ENCODE data around the gene STT3B. TPM values are rescaled to one million over a fixed set of nuclear protein-coding genes. Genes with fewer than 3 reads are reported as not detected.

The STT3B gene
- total and polyA plus RNA-seq, 3 experiments from 2014 or later = 107 to 137 (median 116) TPM

GRCh38 chr3:31533169-31534064, 692 bp downstream of the STT3B start:
- Mint-ChIP-seq H3K27ac (peak overlapping the region; percentile 95 to 98 (median 96)), H3K36me3 (peaks cover 0 to 25% (median 0%) of the 10 kb centered on the region in 3 donors), H3K4me1 (peaks cover 41 to 51% (median 48%) of the 10 kb centered on the region in 3 donors), H3K27me3 (peaks cover 0 to 4% of the 10 kb centered on the region in 2 donors), H3K4me3 (peak overlapping the region in 6 of 7 donors; percentile 93 to 100 (median 98)), H3K9me3 (no peaks in the 10 kb centered on the region)
- POLR2A ChIA-PET = interaction anchor here (1.1 to 3.1 kb wide), 6 partner anchors 11 to 926 kb away, joined by 4 to 32 read pairs (median 12); no protein-coding TSS in a partner anchor
- H3K4me3 ChIP-seq (ENCODE audit: low read length) = peak overlapping the region; percentile 76
- peak overlapping the region; percentile 83 for H3K27ac ChIP-seq (ENCODE audit: low read depth, low read length)
- DNase-seq = peak; percentile 47 to 79 (median 61)
- H3K9me3 ChIP-seq (ENCODE audit: low read length) = no peaks in the 10 kb centered on the region
- no peaks in the 10 kb centered on the region for H3K36me3 ChIP-seq (ENCODE audit: insufficient read depth, low read length)
- no peaks in the 10 kb centered on the region for H3K27me3 ChIP-seq (ENCODE audit: insufficient read depth, low read length, poor library complexity, severe bottlenecking)
- CTCF ChIA-PET = interaction anchor here (0.9 to 3.8 kb wide), 16 partner anchors 11 to 1152 kb away, joined by 3 to 46 read pairs (median 4); partner anchors contain the start of gene CNOT10
- H3K4me1 ChIP-seq (ENCODE audit: insufficient read depth, low read length) = peaks cover 25% of the 10 kb centered on the region

GRCh38 chr3:31534065-31534425, 1.3 kb downstream of the STT3B start:
- CTCF ChIA-PET = interaction anchor here (0.9 to 3.8 kb wide), 8 partner anchors 11 to 307 kb away, joined by 4 to 46 read pairs (median 7); no protein-coding TSS in a partner anchor
- no peaks in the 10 kb centered on the region for H3K9me3 ChIP-seq (ENCODE audit: low read length)
- H3K27ac Mint-ChIP-seq = peak overlapping the region; percentile 85 to 98 (median 96)
- H3K4me1 Mint-ChIP-seq = peaks cover 47 to 58% (median 55%) of the 10 kb centered on the region in 3 donors
- H3K27ac ChIP-seq (ENCODE audit: low read depth, low read length) = peak overlapping the region; percentile 83
- H3K4me3 ChIP-seq (ENCODE audit: low read length) = peak overlapping the region; percentile 76
- no peaks in the 10 kb centered on the region for H3K27me3 ChIP-seq (ENCODE audit: insufficient read depth, low read length, poor library complexity, severe bottlenecking)
- peak overlapping the region in 6 of 7 donors; percentile 93 to 100 (median 98) for H3K4me3 Mint-ChIP-seq
- peaks cover 0 to 25% (median 0%) of the 10 kb centered on the region in 3 donors for H3K36me3 Mint-ChIP-seq
- H3K36me3 ChIP-seq (ENCODE audit: insufficient read depth, low read length) = no peaks in the 10 kb centered on the region
- H3K27me3 Mint-ChIP-seq = peaks cover 0 to 4% of the 10 kb centered on the region in 2 donors
- no peak for DNase-seq
- H3K4me1 ChIP-seq (ENCODE audit: insufficient read depth, low read length) = peaks cover 31% of the 10 kb centered on the region
- POLR2A ChIA-PET = interaction anchor here (3.1 kb wide), 1 partner anchor 72 kb away, joined by 32 read pairs; no protein-coding TSS in a partner anchor
- H3K9me3 Mint-ChIP-seq = no peaks in the 10 kb centered on the region

GRCh38 chr3:31536497-31536896, 3.8 kb downstream of the STT3B start:
- H3K36me3 Mint-ChIP-seq = peaks cover 0 to 26% (median 3%) of the 10 kb centered on the region in 3 donors
- Histone ChIP-seq H3K4me3 (ENCODE audit: low read length) (peak overlapping the region; percentile 45), H3K27me3 (ENCODE audit: insufficient read depth, low read length, poor library complexity, severe bottlenecking) (no peaks in the 10 kb centered on the region), H3K27ac (ENCODE audit: low read depth, low read length) (no peak overlapping the region), H3K36me3 (ENCODE audit: insufficient read depth, low read length) (no peaks in the 10 kb centered on the region), H3K9me3 (ENCODE audit: low read length) (no peaks in the 10 kb centered on the region), H3K4me1 (ENCODE audit: insufficient read depth, low read length) (peaks cover 49% of the 10 kb centered on the region)
- ChIA-PET CTCF (interaction anchor here (1.0 to 1.8 kb wide), 4 partner anchors 14 to 603 kb away, joined by 3 to 9 read pairs (median 3); no protein-coding TSS in a partner anchor), POLR2A (interaction anchor here (1.3 kb wide), 1 partner anchor 74 kb away, joined by 3 read pairs; no protein-coding TSS in a partner anchor)
- DNase-seq = no peak
- peaks cover 0 to 4% of the 10 kb centered on the region in 2 donors for H3K27me3 Mint-ChIP-seq
- no peaks in the 10 kb centered on the region for H3K9me3 Mint-ChIP-seq
- peak overlapping the region in 6 of 7 donors; percentile 93 to 100 (median 98) for H3K4me3 Mint-ChIP-seq
- H3K4me1 Mint-ChIP-seq = peaks cover 66 to 78% (median 75%) of the 10 kb centered on the region in 3 donors
- H3K27ac Mint-ChIP-seq = peak overlapping the region; percentile 18 to 88 (median 78)

- H3K36me3 ChIP-seq (ENCODE audit: insufficient read depth, low read length) = no peaks in the 10 kb centered on the region
- H3K27ac Mint-ChIP-seq = peak overlapping the region in 5 of 8 donors; percentile 11 to 51 (median 37)
- peak overlapping the region; percentile 6 to 93 (median 44) for H3K4me3 Mint-ChIP-seq
- H3K4me3 ChIP-seq (ENCODE audit: low read length) = no peak overlapping the region
- H3K27me3 Mint-ChIP-seq = no peaks in the 10 kb centered on the region
- H3K4me1 ChIP-seq (ENCODE audit: insufficient read depth, low read length) = peaks cover 55% of the 10 kb centered on the region
- DNase-seq = no peak
- H3K4me1 Mint-ChIP-seq = peaks cover 83 to 94% (median 92%) of the 10 kb centered on the region in 3 donors
- H3K27me3 ChIP-seq (ENCODE audit: insufficient read depth, low read length, poor library complexity, severe bottlenecking) = no peaks in the 10 kb centered on the region
- no peak overlapping the region for H3K27ac ChIP-seq (ENCODE audit: low read depth, low read length)
- H3K9me3 ChIP-seq (ENCODE audit: low read length) = no peaks in the 10 kb centered on the region
- ChIA-PET CTCF (interaction anchor here (1.6 kb wide), 1 partner anchor 12 kb away, joined by 6 read pairs; no protein-coding TSS in a partner anchor), POLR2A (no interaction called here)
- peaks cover 0 to 20% (median 3%) of the 10 kb centered on the region in 3 donors for H3K36me3 Mint-ChIP-seq
- H3K9me3 Mint-ChIP-seq = no peaks in the 10 kb centered on the region
Measured at GRCh38 chr3:31538801-31539200, 6.1 kb downstream of the STT3B start.

- CTCF ChIA-PET = interaction anchor here (1.6 kb wide), 1 partner anchor 11 kb away, joined by 6 read pairs; no protein-coding TSS in a partner anchor
- no peaks in the 10 kb centered on the region for H3K36me3 ChIP-seq (ENCODE audit: insufficient read depth, low read length)
- H3K9me3 ChIP-seq (ENCODE audit: low read length) = no peaks in the 10 kb centered on the region
- H3K4me3 Mint-ChIP-seq = peak overlapping the region; percentile 6 to 54 (median 29)
- peaks cover 0 to 17% (median 3%) of the 10 kb centered on the region in 3 donors for H3K36me3 Mint-ChIP-seq
- no peak overlapping the region for H3K27ac ChIP-seq (ENCODE audit: low read depth, low read length)
- DNase-seq = no peak
- H3K4me1 Mint-ChIP-seq = peaks cover 84 to 95% (median 93%) of the 10 kb centered on the region in 3 donors
- no peak overlapping the region for H3K4me3 ChIP-seq (ENCODE audit: low read length)
- H3K27ac Mint-ChIP-seq = peak overlapping the region in 6 of 8 donors; percentile 2 to 69 (median 30)
- peaks cover 59% of the 10 kb centered on the region for H3K4me1 ChIP-seq (ENCODE audit: insufficient read depth, low read length)
- no peaks in the 10 kb centered on the region for H3K27me3 ChIP-seq (ENCODE audit: insufficient read depth, low read length, poor library complexity, severe bottlenecking)
- H3K27me3 Mint-ChIP-seq = no peaks in the 10 kb centered on the region
- H3K9me3 Mint-ChIP-seq = no peaks in the 10 kb centered on the region
- POLR2A ChIA-PET = no interaction called here
Measured at GRCh38 chr3:31539275-31539674, 6.5 kb downstream of the STT3B start.

GRCh38 chr3:31541089-31541488, 8.4 kb downstream of the STT3B start:
- Histone ChIP-seq H3K36me3 (ENCODE audit: insufficient read depth, low read length) (no peaks in the 10 kb centered on the region), H3K27ac (ENCODE audit: low read depth, low read length) (no peak overlapping the region), H3K27me3 (ENCODE audit: insufficient read depth, low read length, poor library complexity, severe bottlenecking) (no peaks in the 10 kb centered on the region), H3K9me3 (ENCODE audit: low read length) (no peaks in the 10 kb centered on the region), H3K4me3 (ENCODE audit: low read length) (no peak overlapping the region), H3K4me1 (ENCODE audit: insufficient read depth, low read length) (peaks cover 72% of the 10 kb centered on the region)
- Mint-ChIP-seq H3K36me3 (peaks cover 0 to 11% (median 3%) of the 10 kb centered on the region in 3 donors), H3K27ac (peak overlapping the region; percentile 16 to 60 (median 38)), H3K27me3 (no peaks in the 10 kb centered on the region), H3K9me3 (no peaks in the 10 kb centered on the region), H3K4me3 (peak overlapping the region in 5 of 7 donors; percentile 3 to 54 (median 11)), H3K4me1 (peaks cover 89 to 95% (median 95%) of the 10 kb centered on the region in 3 donors)
- peak in 1 of 5 donors; percentile 34 for DNase-seq
- ChIA-PET POLR2A (no interaction called here), CTCF (no interaction called here)

- no peaks in the 10 kb centered on the region for H3K27me3 ChIP-seq (ENCODE audit: insufficient read depth, low read length, poor library complexity, severe bottlenecking)
- peaks cover 88 to 95% (median 95%) of the 10 kb centered on the region in 3 donors for H3K4me1 Mint-ChIP-seq
- H3K4me1 ChIP-seq (ENCODE audit: insufficient read depth, low read length) = peaks cover 69% of the 10 kb centered on the region
- H3K4me3 ChIP-seq (ENCODE audit: low read length) = no peak overlapping the region
- no peaks in the 10 kb centered on the region for H3K9me3 ChIP-seq (ENCODE audit: low read length)
- no peak overlapping the region for H3K27ac ChIP-seq (ENCODE audit: low read depth, low read length)
- H3K36me3 Mint-ChIP-seq = peaks cover 0 to 11% (median 3%) of the 10 kb centered on the region in 3 donors
- no peaks in the 10 kb centered on the region for H3K9me3 Mint-ChIP-seq
- H3K27me3 Mint-ChIP-seq = no peaks in the 10 kb centered on the region
- no peak for DNase-seq
- no peaks in the 10 kb centered on the region for H3K36me3 ChIP-seq (ENCODE audit: insufficient read depth, low read length)
- ChIA-PET POLR2A (no interaction called here), CTCF (no interaction called here)
- peak overlapping the region in 3 of 7 donors; percentile 13 to 20 (median 15) for H3K4me3 Mint-ChIP-seq
- peak overlapping the region in 3 of 8 donors; percentile 16 to 69 (median 33) for H3K27ac Mint-ChIP-seq
Measured at GRCh38 chr3:31542246-31542645, 9.5 kb downstream of the STT3B start.
